Esophagus squamous epithelium (tissue), 4 donors: ENCODE data around the gene TSKU.

ENCODE experiments used
- POLR2A ChIP-seq, 4 donors: fragments of 450-650 bp; IDR thresholded peaks; one replicate each; pipeline ENCODE4 v1.6.1; 2017; ENCODE audit warnings: antibody characterized with exemption in 4 of 4, mild to moderate bottlenecking in 4 of 4, moderate library complexity in 3 of 4
- TF ChIP-seq, protein P1 (sequence below), 6 experiments: fragments of 450-650 bp in 4 of 6; fragments of 200-600 bp in 2 of 6; sonication (generic) in 2 of 6; IDR thresholded peaks; one replicate each; pipeline ENCODE4 v1.5.1; 2016 to 2019; ENCODE audit warnings: antibody characterized with exemption in 6 of 6, mild to moderate bottlenecking in 4 of 6, moderate library complexity in 4 of 6

DNA sequence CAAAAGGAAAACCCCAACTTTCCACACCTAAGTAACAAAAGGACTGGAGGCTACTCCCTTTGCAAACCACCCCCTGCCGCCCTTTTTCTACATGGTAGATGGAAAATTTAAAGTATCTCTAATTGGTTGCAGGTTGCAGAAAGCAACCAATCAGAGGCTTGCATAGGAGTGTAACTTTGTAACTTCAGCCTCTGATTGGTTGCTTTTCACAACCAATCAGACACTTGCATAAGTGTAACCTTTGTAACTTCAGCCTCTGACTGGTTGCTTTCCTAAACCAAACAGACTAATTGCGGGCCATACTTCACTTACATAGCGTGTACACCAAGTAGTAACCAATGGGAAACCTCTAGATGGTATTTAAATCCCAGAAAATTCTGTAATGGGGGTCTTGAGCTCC, 60.8 kb downstream of the TSKU start:
- no peak for TF ChIP-seq POLR2A (IDR thresholded peaks at IDR 0.05)
- TF ChIP-seq, protein P1, sequence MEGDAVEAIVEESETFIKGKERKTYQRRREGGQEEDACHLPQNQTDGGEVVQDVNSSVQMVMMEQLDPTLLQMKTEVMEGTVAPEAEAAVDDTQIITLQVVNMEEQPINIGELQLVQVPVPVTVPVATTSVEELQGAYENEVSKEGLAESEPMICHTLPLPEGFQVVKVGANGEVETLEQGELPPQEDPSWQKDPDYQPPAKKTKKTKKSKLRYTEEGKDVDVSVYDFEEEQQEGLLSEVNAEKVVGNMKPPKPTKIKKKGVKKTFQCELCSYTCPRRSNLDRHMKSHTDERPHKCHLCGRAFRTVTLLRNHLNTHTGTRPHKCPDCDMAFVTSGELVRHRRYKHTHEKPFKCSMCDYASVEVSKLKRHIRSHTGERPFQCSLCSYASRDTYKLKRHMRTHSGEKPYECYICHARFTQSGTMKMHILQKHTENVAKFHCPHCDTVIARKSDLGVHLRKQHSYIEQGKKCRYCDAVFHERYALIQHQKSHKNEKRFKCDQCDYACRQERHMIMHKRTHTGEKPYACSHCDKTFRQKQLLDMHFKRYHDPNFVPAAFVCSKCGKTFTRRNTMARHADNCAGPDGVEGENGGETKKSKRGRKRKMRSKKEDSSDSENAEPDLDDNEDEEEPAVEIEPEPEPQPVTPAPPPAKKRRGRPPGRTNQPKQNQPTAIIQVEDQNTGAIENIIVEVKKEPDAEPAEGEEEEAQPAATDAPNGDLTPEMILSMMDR (IDR thresholded peaks at IDR 0.05): no peak
